ENCODE results near the gene TNFAIP3.

TNFAIP3 gene

DNA sequence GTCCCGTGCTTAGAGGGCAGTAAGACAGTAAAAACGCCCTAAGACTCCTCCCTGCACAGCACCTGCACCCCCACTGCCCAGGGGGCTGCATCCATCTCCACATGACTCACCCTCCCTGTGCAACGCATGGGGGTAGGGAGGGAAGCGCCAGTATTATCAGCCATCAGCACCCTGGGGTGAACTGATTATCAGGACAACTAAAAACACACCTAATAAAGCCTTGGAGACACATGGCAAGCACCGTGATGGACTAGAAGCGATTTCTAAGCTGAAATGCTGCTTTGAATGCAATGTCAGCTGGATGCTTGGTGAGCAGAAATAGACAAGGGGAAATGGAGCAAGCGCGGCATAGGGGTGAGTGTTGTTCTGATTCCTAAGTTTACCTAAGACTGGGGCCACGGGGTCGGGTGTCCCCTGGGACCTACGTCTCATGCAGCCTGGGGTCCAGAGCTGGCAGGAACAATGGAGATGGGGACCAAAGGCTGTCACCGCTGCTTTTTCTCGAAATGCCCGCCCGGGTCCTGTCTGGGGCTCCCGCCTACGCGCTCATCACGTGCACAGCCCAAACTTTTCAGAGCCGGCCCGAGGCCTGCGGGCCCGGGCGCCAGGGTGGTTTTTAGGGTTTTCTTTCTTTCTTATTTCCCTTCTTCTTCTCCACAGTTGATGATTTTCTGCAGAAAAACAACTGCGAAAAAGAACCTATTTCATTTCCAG, 702 bp upstream of the TNFAIP3 start:
- peak in 2 of 4 experiments; percentile 63 to 77 for DNase-seq

GRCh38 chr6:137867685-137868509, 838 bp downstream of the TNFAIP3 start:
- peak in 1 of 4 experiments; percentile 30 for DNase-seq

GRCh38 chr6:137868721-137869548, 1.9 kb downstream of the TNFAIP3 start:
- DNase-seq = no peak

- DNase-seq = no peak
Observed at GRCh38 chr6:137869549-137870307, 2.7 kb downstream of the TNFAIP3 start.

DNA sequence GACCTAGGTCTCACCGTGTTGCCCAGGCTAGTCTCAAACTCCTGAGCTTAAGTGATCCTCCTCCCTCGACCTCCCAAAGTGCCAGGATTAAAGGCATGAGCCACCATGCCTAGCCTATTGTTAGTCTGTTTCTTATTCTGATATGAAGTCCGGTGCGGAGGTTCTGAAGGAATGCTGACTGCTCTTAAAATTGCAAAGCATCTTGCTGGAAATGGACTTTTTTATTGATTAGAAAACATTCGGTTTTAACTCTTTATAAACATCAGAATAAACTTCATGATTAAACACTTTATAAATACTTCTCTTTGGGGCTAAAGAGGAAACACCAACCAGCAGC, 3.2 kb downstream of the TNFAIP3 start:
- no peak for DNase-seq

DNA sequence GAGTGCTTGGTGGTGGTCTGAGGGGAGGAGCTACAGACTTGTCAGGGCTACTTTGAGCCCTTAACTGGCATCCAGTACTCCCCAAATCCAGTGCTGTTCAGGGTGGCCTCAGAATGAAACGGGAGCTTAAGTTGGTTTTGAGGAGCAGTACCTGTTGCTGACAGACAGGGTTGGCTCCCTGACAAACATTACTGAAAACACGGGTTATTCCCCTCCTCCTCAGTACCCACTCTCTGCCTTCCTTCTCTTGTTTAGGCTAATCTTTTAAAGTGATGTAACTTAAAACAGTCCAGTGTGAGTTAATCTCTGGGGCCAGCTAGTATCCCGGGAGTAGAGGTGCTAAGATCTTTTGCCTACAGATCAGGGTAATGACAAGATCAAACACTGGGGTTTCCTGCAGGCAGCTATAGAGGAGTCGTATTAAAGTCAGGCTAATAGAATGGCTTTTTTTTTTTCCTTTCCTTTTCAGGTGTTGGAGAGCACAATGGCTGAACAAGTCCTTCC, 3.7 kb downstream of the TNFAIP3 start:
- peak in 1 of 4 experiments; percentile 19 for DNase-seq

DNA sequence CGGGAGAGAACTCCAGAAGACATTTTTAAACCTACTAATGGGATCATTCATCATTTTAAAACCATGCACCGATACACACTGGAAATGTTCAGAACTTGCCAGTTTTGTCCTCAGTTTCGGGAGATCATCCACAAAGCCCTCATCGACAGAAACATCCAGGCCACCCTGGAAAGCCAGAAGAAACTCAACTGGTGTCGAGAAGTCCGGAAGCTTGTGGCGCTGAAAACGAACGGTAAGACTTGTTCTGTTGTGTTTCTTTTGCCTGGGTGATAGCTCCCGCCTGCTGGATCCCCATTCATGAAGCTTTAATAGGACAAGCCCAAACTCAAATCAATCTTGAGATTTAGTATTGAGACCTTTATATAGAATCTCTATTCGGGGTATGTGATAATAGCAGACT, 4.2 kb downstream of the TNFAIP3 start:
- DNase-seq = no peak

GRCh38 chr6:137871831-137872454, 4.9 kb downstream of the TNFAIP3 start:
- DNase-seq = no peak

DNA sequence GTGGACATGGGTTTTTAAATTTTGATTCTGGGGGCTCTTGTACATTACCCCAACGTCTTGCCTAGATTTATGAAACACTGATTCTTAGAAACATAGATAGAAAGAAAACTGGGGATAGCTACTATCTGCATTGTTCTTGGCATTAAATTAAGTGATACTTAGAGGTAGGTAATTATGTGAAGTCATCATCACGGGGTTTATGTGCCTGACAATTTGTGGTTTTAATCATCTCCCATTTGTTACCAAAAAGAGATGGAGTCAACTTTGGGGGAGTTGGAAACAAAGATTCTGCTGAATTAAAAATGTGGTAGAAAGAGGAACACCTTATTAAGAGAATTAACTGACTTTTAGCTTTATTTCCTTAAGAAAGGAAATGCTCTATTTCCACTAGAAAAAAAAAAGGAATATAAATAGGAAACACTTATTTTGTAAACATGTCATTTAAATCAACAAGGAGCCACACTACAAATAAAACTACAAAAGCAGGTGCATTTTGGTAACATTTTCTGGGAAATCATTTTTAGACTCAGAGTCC, 5.6 kb downstream of the TNFAIP3 start:
- no peak for DNase-seq

- peak in 2 of 4 experiments; percentile 46 to 49 for DNase-seq
Observed at GRCh38 chr6:137873273-137873762, 6.3 kb downstream of the TNFAIP3 start.

GRCh38 chr6:137874204-137875057, 7.4 kb downstream of the TNFAIP3 start:
- DNase-seq = no peak

GRCh38 chr6:137875058-137875520, 8.0 kb downstream of the TNFAIP3 start:
- no peak for DNase-seq

DNA sequence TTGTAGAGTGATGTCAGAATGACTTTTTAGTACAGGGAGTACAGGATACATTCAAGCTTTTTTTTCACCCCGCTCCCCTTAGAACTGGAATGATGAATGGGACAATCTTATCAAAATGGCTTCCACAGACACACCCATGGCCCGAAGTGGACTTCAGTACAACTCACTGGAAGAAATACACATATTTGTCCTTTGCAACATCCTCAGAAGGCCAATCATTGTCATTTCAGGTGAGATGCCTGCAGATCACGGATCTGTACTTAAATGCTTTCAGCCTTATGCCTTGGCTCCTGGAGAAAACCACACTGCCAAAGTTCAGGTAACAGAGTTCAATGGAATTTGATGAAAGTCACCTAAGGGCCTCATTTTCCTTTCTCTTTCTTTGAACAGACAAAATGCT, 8.5 kb downstream of the TNFAIP3 start:
- no peak for DNase-seq

DNA sequence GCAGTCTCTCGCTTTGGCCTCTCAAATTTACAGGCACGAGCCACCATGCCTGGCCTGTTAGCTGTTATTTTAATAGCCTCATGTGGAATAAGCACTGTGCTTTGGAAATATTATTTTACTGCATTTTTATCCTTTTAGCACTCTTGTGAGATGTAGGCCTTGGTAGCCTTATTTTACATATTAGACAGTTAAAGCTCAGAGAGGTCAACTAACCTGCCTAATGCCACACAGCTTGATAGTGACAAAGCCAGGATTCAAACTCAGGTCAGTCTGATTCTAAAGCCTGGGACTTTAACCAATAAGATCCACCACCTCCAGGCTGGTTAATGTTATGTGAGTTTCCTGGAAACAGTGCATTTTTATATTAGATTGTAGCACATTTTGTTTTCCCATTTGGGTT, 9.5 kb downstream of the TNFAIP3 start:
- DNase-seq = no peak

GRCh38 chr6:137877113-137877512, 10.1 kb downstream of the TNFAIP3 start:
- DNase-seq = no peak

GRCh38 chr6:137877606-137878005, 10.5 kb downstream of the TNFAIP3 start:
- no peak for DNase-seq

DNA sequence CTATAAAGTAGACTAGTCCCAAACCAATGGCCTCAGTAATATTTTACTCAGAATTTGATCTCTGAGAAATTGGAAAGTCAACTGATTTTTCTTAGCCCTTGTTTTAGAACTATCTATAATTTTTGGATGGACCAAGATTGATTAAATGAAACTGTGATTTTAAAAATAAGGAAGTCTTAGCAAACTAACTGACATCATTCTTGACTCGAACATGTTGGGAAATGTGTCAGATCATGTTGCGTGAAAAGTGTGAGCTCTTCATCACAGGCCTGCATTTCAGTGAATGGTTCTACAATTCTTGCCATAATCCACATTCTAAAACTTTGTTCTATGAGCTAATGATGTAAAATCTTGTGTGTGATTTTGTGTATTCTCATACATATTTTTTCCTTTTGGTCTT, 11.0 kb downstream of the TNFAIP3 start:
- no peak for DNase-seq

GRCh38 chr6:137878486-137879285, 11.6 kb downstream of the TNFAIP3 start:
- DNase-seq = no peak

- DNase-seq = no peak
Observed at GRCh38 chr6:137879299-137879698, 12.2 kb downstream of the TNFAIP3 start.
